ENCODE results near the gene FAIM. TPM values are rescaled to one million over a fixed set of nuclear protein-coding genes. Genes with fewer than 3 reads are reported as not detected.
"Not testable (repeated sequence)": the region's sequence is repeated elsewhere in the genome, so short reads cannot be mapped to it uniquely, and the experiment has no call there.

FAIM gene
- polyA plus RNA-seq, 2 of the 4 experiments (the other 2 are of a cell fraction) = 13.7 to 20.8 TPM

GRCh38 chr3:138594935-138595610, 13.5 kb upstream of the FAIM start:
- ChIA-PET CTCF (interaction anchor here (0.6 to 14.6 kb wide), 36 partner anchors 8 to 759 kb away, joined by 3 to 224 read pairs (median 4); partner anchors contain the start of genes FAIM and NME9), POLR2A (interaction anchor here (1.1 to 2.4 kb wide), 7 partner anchors 100 to 341 kb away, joined by 3 to 28 read pairs (median 5); no protein-coding TSS in a partner anchor)
- ATAC-seq (no peak), FAIRE-seq (no peak), DNase-seq (ENCODE audit: low read depth in 1 of 2, low spot score in 1 of 2) (no peak)
- H3K27ac ChIP-seq = peak overlapping the region; percentile 89 to 92; a peak in 4 of 6 replicates
- H3K4me1 ChIP-seq = peaks cover 23% of the 10 kb centered on the region
- TF ChIP-seq MAFK (IDR thresholded peaks at IDR 0.05; ENCODE audit: partially characterized antibody) (no peak), EP300 (IDR thresholded peaks at IDR 0.05) (no peak), KDM1A (IDR thresholded peaks at IDR 0.05; ENCODE audit: low read depth) (no peak), TP53 (CRISPR knock-in tag; IDR thresholded peaks at IDR 0.05) (no peak), NPAS2 (CRISPR knock-in tag; IDR thresholded peaks at IDR 0.05; ENCODE audit: borderline replicate concordance) (no peak), RARB (CRISPR knock-in tag; IDR thresholded peaks at IDR 0.05) (no peak)
- TF ChIP-seq, protein P1, sequence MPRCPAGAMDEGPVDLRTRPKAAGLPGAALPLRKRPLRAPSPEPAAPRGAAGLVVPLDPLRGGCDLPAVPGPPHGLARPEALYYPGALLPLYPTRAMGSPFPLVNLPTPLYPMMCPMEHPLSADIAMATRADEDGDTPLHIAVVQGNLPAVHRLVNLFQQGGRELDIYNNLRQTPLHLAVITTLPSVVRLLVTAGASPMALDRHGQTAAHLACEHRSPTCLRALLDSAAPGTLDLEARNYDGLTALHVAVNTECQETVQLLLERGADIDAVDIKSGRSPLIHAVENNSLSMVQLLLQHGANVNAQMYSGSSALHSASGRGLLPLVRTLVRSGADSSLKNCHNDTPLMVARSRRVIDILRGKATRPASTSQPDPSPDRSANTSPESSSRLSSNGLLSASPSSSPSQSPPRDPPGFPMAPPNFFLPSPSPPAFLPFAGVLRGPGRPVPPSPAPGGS (IDR thresholded peaks at IDR 0.05) = no peak
- peak overlapping the region; percentile 83 for H3K4me2 ChIP-seq
- H3K4me3 ChIP-seq = peak overlapping the region; percentile 79
- H3K9me3 ChIP-seq = 0 out of 3 replicates have a peak, but pooled peaks cover 2% of the 10 kb centered on the region
- 30% methylated on average over 6 of the region's 6 CpGs for WGBS (ENCODE audit: missing lambda C conversion rate)

GRCh38 chr3:138597186-138597976, 11.2 kb upstream of the FAIM start:
- H3K4me3 ChIP-seq; ATAC-seq; DNase-seq (ENCODE audit: low read depth in 1 of 2, low spot score in 1 of 2); FAIRE-seq; POLR2A ChIA-PET; H3K9me3 ChIP-seq: not testable (repeated sequence)
- 63% methylated on average over 6 of the region's 6 CpGs for WGBS (ENCODE audit: missing lambda C conversion rate)
- CTCF ChIA-PET = interaction anchor here (14.6 kb wide), 1 partner anchor 321 kb away, joined by 224 read pairs; no protein-coding TSS in a partner anchor
- Histone ChIP-seq H3K4me1 (peaks cover 23% of the 10 kb centered on the region), H3K4me2 (peak overlapping the region; percentile 47; the same call in 2 of the 3 replicates), H3K27ac (peak overlapping the region; percentile 64 to 70; a peak in 5 of 6 replicates)

GRCh38 chr3:138598534-138598933, 10.0 kb upstream of the FAIM start:
- DNase-seq (ENCODE audit: low read depth in 1 of 2, low spot score in 1 of 2) = no peak
- Histone ChIP-seq H3K4me1 (peaks cover 15% of the 10 kb centered on the region; the same call in 2 of the 3 replicates), H3K27ac (peak overlapping the region in 1 of 2 experiments; percentile 57; a peak in 1 of 6 replicates), H3K4me2 (no peak overlapping the region), H3K9me3 (0 out of 3 replicates have a peak, but pooled peaks cover 2% of the 10 kb centered on the region), H3K4me3 (no peak overlapping the region)
- ChIA-PET POLR2A (no interaction called here), CTCF (interaction anchor here (14.6 kb wide), 1 partner anchor 319 kb away, joined by 224 read pairs; no protein-coding TSS in a partner anchor)
- TF ChIP-seq KDM5A (IDR thresholded peaks at IDR 0.05) = no peak
- no peak for TF ChIP-seq FOSB (CRISPR knock-in tag; IDR thresholded peaks at IDR 0.05)
- no peak for TF ChIP-seq ESRRA (IDR thresholded peaks at IDR 0.05; ENCODE audit: borderline replicate concordance, low read length)
- TF ChIP-seq CHD4 (IDR thresholded peaks at IDR 0.05; ENCODE audit: borderline replicate concordance) = no peak
- no peak for TF ChIP-seq ZC3H11A (IDR thresholded peaks at IDR 0.05)
- no peak for TF ChIP-seq SMC3 (IDR thresholded peaks at IDR 0.05)
- TF ChIP-seq EHMT2 (IDR thresholded peaks at IDR 0.05; ENCODE audit: low read depth) = no peak
- no peak for TF ChIP-seq NR3C1 (IDR thresholded peaks at IDR 0.05)
- TF ChIP-seq NFE2L2 (conservative IDR thresholded peaks at IDR 0.05; ENCODE audit: low read length) = no peak
- TF ChIP-seq TP53 (CRISPR knock-in tag; IDR thresholded peaks at IDR 0.05) = no peak
- TF ChIP-seq SREBF2 (IDR thresholded peaks at IDR 0.05) = no peak
- TF ChIP-seq BHLHE40 (IDR thresholded peaks at IDR 0.05; ENCODE audit: low read depth, low read length) = no peak
- TF ChIP-seq, protein P2, sequence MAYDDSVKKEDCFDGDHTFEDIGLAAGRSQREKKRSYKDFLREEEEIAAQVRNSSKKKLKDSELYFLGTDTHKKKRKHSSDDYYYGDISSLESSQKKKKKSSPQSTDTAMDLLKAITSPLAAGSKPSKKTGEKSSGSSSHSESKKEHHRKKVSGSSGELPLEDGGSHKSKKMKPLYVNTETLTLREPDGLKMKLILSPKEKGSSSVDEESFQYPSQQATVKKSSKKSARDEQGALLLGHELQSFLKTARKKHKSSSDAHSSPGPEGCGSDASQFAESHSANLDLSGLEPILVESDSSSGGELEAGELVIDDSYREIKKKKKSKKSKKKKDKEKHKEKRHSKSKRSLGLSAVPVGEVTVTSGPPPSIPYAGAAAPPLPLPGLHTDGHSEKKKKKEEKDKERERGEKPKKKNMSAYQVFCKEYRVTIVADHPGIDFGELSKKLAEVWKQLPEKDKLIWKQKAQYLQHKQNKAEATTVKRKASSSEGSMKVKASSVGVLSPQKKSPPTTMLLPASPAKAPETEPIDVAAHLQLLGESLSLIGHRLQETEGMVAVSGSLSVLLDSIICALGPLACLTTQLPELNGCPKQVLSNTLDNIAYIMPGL (CRISPR knock-in tag; IDR thresholded peaks at IDR 0.05; ENCODE audit: borderline replicate concordance) = no peak
- TF ChIP-seq ZFP36 (IDR thresholded peaks at IDR 0.05; ENCODE audit: borderline replicate concordance, partially characterized antibody) = no peak
- no peak for TF ChIP-seq CBX8 (IDR thresholded peaks at IDR 0.05)
- TF ChIP-seq CBX2 (IDR thresholded peaks at IDR 0.05; ENCODE audit: borderline replicate concordance, low read depth) = no peak
- no peak for TF ChIP-seq MAFK (IDR thresholded peaks at IDR 0.05; ENCODE audit: partially characterized antibody)
- TF ChIP-seq, protein P3, sequence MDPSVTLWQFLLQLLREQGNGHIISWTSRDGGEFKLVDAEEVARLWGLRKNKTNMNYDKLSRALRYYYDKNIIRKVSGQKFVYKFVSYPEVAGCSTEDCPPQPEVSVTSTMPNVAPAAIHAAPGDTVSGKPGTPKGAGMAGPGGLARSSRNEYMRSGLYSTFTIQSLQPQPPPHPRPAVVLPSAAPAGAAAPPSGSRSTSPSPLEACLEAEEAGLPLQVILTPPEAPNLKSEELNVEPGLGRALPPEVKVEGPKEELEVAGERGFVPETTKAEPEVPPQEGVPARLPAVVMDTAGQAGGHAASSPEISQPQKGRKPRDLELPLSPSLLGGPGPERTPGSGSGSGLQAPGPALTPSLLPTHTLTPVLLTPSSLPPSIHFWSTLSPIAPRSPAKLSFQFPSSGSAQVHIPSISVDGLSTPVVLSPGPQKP (IDR thresholded peaks at IDR 0.05; ENCODE audit: low read depth, low read length) = no peak
- TF ChIP-seq, protein P4, sequence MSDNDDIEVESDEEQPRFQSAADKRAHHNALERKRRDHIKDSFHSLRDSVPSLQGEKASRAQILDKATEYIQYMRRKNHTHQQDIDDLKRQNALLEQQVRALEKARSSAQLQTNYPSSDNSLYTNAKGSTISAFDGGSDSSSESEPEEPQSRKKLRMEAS (IDR thresholded peaks at IDR 0.05) = no peak
- no peak for TF ChIP-seq EHF (CRISPR knock-in tag; IDR thresholded peaks at IDR 0.05)
- no peak for ATAC-seq
- WGBS (ENCODE audit: missing lambda C conversion rate) = 83% methylated on average over 3 of the region's 3 CpGs
- no peak for FAIRE-seq
